SKM-1 (cell line): ENCODE results near the gene HCCS.
A peak's percentile ranks its signal among the peaks of the same experiment; 100 is the strongest.
"Not testable (repeated sequence)": the region's sequence is repeated elsewhere in the genome, so short reads cannot be mapped to it uniquely, and the experiment has no call there.

Experiments used
- DNase-seq: peaks from one replicate; lab custom pipeline; 2025; ENCODE audit not compliant: unreplicated experiment; lab: John Stamatoyannopoulos, UW

HCCS gene

DNA sequence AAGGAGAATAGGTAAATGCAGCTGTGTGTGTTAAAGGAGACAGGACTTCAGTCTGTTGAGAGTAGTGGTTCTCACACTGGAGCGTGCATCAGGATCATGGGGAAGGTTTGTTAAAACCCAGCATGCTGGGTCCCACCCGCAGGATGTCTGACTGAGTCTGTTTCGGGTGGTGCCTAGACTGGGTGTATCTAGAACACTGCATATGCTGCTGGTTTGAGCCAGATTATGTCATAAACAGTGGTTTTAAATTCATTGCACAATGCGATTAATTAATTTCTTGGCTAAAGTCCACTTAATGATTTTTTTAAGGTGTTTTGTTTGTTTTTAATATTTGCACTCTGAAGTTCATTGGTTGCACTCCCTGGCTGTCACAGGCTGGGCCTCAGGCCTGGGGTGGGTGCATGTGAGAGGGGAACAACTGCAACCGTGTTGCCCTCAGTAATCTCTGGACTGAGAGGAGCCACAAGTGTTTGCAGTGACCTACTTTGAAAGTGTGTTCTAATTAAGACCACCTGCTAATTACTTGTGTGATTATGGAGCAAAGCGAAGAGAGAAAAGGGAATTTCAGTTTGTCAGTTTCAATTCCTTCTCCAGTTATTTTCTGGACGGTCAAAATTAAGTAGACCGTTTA is 8.3 kb downstream of the HCCS start:
- no peak for DNase-seq

DNA sequence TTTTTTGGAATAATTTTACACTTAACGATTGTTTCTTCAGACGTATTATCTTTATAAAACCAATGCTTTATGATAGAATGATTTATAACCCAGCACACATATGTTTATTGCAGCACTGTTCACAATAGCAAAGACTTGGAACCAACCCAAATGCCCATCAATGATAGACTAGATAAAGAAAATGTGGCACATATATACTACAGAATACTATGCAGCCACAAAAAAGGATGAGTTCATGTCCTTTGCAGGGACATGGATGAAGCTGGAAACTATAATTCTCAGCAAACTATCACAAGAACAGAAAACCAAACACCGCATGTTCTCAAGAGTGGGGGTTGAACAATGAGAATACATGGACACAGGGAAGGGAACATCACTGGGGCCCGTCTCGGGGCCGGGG is 12.0 kb downstream of the HCCS start:
- not testable (repeated sequence) for DNase-seq

DNA sequence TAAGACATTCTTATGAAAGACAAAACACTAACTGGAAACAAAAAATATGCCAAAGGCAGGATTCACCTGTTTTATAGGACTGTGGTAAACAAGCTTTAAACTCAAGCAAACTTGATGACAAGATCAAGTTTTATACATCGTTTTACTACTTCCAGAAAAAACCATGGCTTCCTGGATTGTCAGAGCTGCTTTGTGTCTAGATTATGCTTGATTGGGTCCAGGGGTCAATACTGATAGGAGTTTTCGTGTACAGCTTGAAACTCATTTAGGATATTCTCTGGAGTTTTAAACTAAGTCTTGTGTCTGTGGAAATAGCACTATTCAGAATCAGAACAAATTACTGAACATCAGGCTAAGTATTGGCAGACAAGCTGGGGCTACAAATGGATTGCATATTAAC is 13.0 kb downstream of the HCCS start:
- no peak for DNase-seq

DNA sequence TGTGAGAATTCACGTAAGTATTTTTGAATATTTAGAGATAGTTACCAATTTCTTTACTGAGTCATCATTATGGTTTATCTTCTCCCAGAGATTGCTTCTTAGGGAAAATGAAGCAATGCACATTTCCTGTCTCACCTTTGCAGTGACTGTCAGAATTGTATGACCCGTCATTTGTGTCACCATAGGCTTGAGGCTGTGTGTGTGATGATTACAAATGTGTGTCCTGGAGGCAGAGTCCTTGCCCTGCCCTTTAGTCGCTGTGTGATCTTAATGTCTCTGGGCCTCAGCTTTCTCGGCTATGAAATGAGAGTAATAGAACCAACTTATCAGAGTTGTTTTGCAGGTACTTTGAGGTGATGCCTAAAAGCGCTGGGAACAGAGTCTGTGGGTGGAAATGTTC is 13.9 kb downstream of the HCCS start:
- DNase-seq = no peak

DNA sequence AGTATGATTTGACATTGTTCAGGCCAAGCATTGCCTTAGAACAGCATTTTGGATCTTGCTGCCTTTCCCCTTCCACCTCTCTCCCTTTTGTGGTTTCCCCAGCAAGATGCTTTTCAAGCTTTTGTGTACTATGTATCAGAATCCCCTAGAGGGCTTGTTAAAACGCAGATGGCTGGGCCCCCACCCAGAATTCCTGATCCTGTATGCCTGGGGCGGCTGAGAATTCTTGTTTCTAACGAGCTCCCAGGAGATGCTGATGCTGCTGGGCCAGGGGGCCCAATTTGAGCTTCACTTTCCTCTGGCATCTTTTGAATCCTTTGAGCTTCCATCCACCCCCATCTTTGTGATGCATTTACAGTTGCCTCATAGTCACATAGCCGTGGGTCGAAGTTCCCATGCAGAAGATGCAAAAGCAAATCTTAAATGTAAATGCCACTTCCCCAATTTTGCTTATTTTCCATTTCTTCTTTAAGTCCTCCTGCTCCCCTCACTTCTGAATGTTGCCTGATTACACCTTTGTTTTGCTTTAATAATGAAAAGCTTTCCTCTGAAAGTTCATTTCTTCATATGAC is 18.5 kb downstream of the HCCS start:
- no peak for DNase-seq

DNA sequence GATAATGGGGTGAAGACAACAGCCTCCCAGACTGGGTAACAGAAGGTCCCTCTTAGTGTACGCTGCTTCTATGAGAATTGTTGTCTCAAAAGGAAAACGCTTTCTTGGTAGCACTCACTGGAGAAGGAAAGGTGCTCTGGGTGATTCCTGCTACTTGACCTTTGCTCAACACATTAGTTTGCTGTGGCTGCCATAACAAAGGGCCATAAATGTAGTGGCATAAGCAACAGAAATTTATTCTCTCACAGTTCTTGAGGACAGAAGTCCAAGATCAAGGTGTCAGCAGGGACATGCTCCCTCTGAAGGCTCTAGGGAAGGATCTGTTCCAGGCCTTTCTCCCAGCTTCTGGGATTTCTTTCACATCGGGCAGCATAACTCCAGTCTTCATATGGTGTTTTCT is 19.0 kb downstream of the HCCS start:
- no peak for DNase-seq

DNA sequence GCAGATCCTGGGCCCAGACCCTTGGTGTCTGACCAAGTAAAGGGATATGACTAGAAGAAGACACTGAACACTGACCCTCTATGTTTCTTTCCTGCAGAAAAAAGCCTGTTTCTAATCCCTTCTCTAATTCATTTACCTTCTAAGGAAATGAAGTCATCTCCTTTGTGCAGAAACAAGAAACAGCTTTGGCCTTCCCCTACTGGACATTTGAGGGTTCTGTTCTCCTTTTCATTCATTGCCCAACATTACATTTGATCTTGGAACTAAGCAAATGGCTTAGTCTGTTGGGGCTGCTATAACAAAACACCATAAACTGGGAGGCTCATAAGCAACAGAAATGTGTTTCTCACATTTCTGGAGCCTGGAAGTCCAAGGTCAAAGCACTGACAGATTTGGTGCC is 20.0 kb downstream of the HCCS start:
- no peak for DNase-seq

DNA sequence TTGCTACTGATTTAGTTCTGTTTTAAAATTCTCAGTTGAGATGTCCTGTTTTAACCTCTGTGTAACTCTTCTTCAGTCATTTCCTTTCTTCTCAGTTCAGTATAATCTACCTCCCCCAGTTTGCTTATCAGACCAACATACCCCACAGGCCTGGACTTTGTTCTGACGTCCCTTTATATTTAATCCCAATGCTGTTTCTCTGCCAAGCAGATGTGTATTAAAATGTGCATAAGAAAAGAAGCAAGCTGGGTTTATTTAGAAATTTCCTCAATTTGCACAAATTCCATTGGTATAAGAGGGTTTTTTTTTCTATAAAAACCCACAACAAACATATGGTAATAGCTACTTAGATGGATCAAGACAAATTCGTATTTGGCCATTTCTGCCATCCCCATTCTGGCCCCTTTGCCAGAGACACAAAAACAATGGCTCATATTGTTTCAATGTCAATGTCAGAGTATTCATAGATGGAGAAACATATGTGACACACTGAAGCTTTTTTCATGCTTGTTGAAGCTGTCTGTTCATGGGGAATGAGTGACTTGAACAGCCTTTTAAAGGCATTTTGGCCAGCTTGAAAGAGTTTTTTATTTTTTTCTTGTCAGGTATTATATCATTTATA is 24.5 kb downstream of the HCCS start:
- no peak for DNase-seq

DNA sequence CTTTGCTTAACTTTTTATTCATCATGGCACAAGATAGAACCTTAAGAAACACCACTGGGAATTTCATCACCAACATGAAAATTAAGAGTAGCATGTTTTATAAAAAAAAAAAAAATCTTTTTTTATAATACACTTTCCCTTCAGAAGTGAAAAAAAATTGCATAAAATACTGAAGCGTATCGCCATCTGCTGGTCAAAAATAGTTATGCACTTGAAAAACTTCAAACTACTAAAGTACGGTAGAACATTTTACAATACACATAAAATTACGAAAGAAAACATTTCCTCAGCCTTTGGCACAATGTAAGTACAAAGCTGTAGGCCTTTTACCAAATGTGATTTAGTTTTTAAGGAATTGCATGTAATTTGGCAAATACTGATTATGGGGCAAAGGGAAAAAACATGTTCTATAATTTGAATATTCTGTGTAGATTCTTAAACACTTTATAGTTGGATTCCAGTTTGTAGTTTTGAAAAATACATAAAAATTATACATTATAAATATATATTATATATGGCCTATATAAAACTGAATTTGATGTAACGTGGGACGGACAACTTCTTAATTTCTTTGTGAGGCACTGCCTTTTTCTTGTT is 26.5 kb downstream of the HCCS start:
- DNase-seq = no peak

DNA sequence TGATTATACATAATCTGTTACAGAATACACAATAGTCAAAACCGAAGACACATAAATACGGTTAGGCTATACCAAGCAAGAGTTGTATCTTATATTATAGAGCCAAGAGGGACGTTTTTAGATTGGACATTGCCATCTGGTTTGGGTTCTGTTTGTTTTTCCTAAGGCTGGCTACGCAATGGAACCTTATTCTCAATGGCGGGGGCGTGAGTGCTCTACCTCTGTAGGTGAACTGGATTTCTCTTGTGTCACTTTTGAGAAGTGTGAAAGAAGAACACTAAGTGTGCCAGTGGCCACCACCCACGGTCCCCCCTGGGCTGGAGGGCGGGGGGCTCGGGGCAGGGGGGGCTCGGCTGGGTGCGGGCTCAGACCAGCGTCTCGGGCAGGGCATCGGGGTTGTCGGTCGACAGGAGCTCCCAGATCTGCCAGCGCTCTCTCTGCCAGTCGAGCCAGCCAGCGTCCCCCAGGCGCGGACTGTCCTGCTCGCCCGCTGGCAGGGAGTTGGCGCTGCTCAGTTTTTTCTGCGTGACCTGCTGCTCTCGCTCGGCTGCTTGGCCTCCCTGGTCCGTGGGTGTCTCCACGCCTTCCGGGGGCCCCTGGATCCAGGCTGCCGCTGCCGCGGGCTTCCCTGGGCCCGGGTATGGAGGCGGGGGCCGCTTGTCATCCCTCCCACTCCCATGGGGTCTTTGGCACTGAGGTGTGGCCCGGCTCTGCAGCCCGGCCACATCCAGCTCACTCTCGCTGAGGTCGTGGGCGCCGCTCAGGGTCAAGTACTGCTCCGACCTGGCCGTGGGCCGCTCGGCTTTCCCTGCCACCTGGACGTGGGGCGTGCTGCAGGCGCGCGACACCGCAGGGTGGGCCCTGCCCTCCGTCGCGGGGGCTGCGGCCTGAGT is 27.6 kb downstream of the HCCS start:
- DNase-seq = no peak

DNA sequence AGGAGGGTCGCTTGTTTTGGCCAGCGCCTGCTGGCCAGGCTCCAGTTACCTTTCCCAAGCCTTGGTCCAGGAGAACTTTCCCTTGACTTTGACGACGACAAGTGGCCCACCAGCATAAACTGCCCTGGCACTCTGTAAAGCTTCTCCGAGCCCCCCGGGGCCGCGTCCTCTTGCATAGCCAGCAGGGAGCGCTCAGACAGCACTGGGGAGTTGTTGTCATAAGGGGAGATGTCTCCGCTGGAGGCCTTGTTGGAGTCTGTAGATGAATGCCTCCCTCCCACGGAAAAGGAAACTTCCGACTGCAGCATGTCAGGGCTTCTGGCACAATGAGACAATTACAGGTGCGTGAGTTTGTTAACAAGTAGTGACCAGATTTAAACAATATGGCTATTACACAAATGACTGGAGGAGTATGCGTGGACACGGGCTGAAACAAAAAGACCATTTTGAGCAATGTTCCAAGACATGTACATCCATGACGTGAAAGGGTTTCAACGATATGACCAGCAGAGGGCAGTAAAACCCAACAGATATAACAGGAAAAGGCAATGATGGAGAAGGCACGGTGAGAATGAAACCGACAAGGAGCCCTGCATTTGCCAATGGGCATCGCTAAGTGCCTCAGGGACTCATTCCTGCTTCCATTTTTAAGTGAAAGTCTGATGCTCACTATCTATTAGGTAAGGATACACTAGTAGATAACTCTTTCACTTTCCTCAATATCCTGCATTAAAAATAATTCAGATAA is 33.0 kb downstream of the HCCS start:
- DNase-seq = peak; percentile 33

DNA sequence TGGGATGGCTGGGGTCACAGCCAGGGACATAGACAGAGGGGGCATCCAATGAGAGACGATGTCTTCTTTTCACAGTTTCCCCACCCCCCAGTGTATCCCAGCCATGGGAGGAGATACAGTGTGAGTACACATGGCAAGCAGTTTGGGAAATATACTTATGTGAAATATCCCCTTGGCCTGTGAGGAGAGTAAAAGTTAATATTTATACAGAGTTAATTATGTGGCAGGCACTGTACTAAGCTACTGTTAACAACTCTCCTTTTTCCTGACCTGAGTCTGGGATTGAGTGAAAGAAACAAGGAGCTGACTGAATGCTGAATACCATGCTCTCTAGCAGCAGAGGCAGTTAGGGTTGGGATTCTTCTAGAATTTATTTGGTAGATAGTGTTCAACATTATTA is 35.3 kb downstream of the HCCS start:
- no peak for DNase-seq

DNA sequence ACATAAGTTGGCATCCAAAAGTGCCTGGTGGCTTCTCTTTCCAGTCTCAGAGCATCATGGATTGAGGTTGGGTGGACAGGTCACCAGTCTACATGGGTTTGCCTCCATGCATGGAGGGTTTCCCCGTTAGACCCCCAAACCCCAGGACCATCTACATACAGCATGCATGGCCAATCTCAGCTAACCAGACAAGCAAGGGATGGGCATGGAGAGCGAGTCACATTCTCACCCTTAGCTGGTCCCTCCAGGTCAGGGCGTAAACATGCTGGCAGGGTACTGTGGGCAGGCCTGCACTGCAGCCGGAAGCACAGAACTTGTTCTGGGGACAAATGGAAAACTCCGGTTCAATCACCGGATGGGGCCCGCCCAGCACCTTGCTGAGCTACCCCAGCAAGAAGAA is 37.3 kb downstream of the HCCS start:
- no peak for DNase-seq

DNA sequence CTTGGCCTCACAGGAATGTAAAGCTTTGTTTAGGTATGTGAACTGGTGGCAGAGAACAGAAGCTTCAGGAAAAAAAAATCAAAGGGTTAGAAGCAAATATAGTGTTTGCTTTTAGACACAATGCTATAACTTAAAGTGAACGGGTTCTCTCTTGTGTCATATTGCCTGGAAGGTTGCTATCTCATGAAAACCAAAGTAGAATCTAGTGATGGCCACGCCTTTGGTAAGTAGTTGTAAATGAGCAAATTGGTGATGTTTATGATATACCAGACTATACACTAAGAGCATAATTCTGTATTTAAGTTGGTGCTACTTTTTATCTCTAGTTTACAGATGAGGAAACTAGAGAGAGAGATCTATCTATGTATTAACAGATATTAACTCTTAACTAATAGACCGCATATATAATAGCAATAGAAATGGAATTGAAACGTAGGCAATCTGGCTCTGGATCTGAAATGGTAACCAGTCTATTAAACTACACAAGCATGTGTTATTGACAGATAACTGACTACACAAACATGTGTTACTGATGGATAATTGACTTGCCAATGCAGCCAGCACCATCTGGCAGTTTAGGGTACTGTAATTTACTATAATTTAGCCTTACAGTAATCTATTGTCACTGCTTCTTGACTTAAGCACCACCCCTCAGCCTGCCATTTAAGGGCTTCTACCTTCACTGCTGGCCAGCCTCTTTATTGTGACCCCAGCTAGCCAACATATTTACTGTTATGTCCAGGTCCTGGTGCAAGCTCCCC is 40.8 kb downstream of the HCCS start:
- no peak for DNase-seq

DNA sequence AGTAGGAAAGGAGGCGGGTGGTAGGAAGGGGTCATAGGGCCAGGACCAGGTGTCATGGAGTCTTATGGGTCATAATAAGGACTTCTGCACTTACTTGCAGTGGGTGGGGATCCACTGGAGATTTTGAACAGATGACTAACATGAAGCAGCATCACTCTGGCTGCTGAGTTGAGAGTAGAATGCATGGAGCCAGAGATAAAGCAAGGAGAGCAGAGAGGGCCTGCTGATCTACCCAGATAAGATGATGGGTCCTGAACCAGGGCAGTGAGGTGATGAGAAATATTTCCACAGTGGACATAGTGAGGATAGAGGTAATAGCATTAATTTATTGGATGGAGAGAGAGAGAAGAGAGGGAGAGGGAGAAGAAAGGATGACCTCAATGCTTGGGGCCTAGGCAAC is 48.0 kb downstream of the HCCS start:
- no peak for DNase-seq

DNA sequence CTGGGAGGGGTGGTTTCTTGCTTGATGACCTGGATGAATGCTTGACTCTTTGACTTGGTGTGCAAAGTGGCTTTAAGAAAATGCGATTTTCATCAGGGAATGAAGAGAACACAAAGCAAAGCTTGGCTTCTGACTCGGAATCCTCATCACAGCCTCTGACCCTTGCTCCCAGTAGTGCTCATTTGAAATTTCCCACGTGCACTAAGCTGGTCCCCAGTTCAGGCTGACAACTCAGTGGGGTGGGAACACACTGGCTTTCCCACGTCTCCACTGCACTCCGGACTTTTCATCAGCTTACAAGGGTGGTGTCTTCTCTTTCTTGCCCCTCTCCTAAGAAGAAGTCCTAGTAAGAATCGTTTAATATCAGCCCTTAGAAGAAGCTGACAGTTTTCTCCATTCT is 53.3 kb downstream of the HCCS start:
- no peak for DNase-seq

DNA sequence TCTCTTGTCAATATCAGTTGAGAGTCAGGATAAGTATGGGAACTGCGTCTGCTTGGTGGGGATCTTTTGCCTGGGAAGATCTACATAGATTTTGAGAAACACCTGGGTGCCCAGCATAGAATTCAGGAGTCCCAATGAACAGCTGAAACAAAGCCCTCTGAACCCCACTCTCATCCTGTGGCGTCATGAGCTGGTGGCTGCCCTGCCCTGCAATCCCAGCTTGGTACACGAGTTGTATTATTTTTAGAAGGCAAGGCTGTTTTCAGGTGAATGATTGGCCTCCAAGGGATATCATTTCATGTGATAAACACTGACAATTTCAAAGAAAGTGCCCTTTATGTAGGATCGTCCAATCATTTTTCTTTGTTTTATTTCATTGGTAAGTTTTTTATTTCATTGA is 60.8 kb downstream of the HCCS start:
- DNase-seq = no peak

DNA sequence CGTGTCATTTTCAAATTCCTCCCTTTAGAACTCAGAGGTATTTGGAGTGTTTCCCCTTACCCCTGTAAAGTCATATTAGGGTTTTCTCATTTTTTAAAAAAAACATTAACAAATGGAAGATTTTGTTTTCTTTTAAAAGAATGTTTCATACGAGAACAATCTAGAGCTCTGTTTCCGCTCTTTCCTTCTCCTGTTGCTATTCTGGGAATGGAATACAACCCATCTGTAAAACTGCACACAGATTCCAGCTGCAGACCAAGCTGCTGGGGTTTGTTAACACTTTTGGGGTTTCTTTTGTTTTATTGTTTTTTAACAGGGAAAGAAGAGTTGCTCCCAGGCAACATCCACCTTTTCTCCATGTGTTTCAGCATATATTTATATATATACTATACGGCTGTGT is 61.3 kb downstream of the HCCS start:
- no peak for DNase-seq
